Measurements from ENCODE around the gene SLC39A3.

SLC39A3 gene

GRCh38 chr19:2693492-2694160, 46.2 kb downstream of the SLC39A3 start:
- TF ChIP-seq CTCF (IDR thresholded peaks at IDR 0.05; ENCODE audit: low read depth, low read length, poor library complexity, severe bottlenecking) = no peak
- TF ChIP-seq EZH2phosphoT487 (IDR thresholded peaks at IDR 0.05; ENCODE audit: borderline replicate concordance, low read length) = no peak
- Histone ChIP-seq H3K4me1 (ENCODE audit: control insufficient read depth, low read length) (peaks cover 53% of the 10 kb centered on the region), H3K27ac (ENCODE audit: low read depth, low read length) (peak overlapping the region; percentile 99), H3K79me2 (ENCODE audit: control insufficient read depth, low read length) (peaks cover 98% of the 10 kb centered on the region), H4K20me1 (ENCODE audit: control insufficient read depth, insufficient read depth, low read depth, low read length) (no peaks in the 10 kb centered on the region), H3K36me3 (ENCODE audit: control insufficient read depth, low read length) (peaks cover 72% of the 10 kb centered on the region), H3K27me3 (ENCODE audit: control insufficient read depth, low read length) (no peaks in the 10 kb centered on the region), H3K9me3 (ENCODE audit: control insufficient read depth, insufficient read depth, low read length) (no peaks in the 10 kb centered on the region), H3K4me2 (ENCODE audit: low read length) (peak overlapping the region; percentile 83), H3K9me2 (replicated peaks; ENCODE audit: control insufficient read depth, low read length) (no peaks in the 10 kb centered on the region), H3F3A (ENCODE audit: control insufficient read depth, insufficient read depth) (peaks cover 5% of the 10 kb centered on the region), H3K4me3 (ENCODE audit: low read length) (no peak overlapping the region)

- Histone ChIP-seq H3K9me2 (replicated peaks; ENCODE audit: control insufficient read depth, low read length) (no peaks in the 10 kb centered on the region), H3K4me2 (ENCODE audit: low read length) (no peak overlapping the region), H3F3A (ENCODE audit: control insufficient read depth, insufficient read depth) (no peaks in the 10 kb centered on the region), H3K79me2 (ENCODE audit: control insufficient read depth, low read length) (peaks cover 98% of the 10 kb centered on the region), H4K20me1 (ENCODE audit: control insufficient read depth, insufficient read depth, low read depth, low read length) (no peaks in the 10 kb centered on the region), H3K27me3 (ENCODE audit: control insufficient read depth, low read length) (no peaks in the 10 kb centered on the region), H3K4me1 (ENCODE audit: control insufficient read depth, low read length) (peaks cover 40% of the 10 kb centered on the region), H3K27ac (ENCODE audit: low read depth, low read length) (no peak overlapping the region), H3K9me3 (ENCODE audit: control insufficient read depth, insufficient read depth, low read length) (no peaks in the 10 kb centered on the region), H3K4me3 (ENCODE audit: low read length) (no peak overlapping the region), H3K36me3 (ENCODE audit: control insufficient read depth, low read length) (peaks cover 64% of the 10 kb centered on the region)
- TF ChIP-seq EZH2phosphoT487 (IDR thresholded peaks at IDR 0.05; ENCODE audit: borderline replicate concordance, low read length) = no peak
- no peak for TF ChIP-seq CTCF (IDR thresholded peaks at IDR 0.05; ENCODE audit: low read depth, low read length, poor library complexity, severe bottlenecking)
Observed at GRCh38 chr19:2691951-2692350, 47.9 kb downstream of the SLC39A3 start.

GRCh38 chr19:2690856-2691255, 49.0 kb downstream of the SLC39A3 start:
- Histone ChIP-seq H3K4me2 (ENCODE audit: low read length) (no peak overlapping the region), H3K79me2 (ENCODE audit: control insufficient read depth, low read length) (peaks cover 96% of the 10 kb centered on the region), H3K4me1 (ENCODE audit: control insufficient read depth, low read length) (peaks cover 35% of the 10 kb centered on the region), H3K36me3 (ENCODE audit: control insufficient read depth, low read length) (peaks cover 59% of the 10 kb centered on the region), H3K9me3 (ENCODE audit: control insufficient read depth, insufficient read depth, low read length) (no peaks in the 10 kb centered on the region), H4K20me1 (ENCODE audit: control insufficient read depth, insufficient read depth, low read depth, low read length) (no peaks in the 10 kb centered on the region), H3K9me2 (replicated peaks; ENCODE audit: control insufficient read depth, low read length) (no peaks in the 10 kb centered on the region), H3K27me3 (ENCODE audit: control insufficient read depth, low read length) (no peaks in the 10 kb centered on the region), H3K4me3 (ENCODE audit: low read length) (no peak overlapping the region), H3K27ac (ENCODE audit: low read depth, low read length) (no peak overlapping the region), H3F3A (ENCODE audit: control insufficient read depth, insufficient read depth) (no peaks in the 10 kb centered on the region)
- no peak for TF ChIP-seq CTCF (IDR thresholded peaks at IDR 0.05; ENCODE audit: low read depth, low read length, poor library complexity, severe bottlenecking)
- no peak for TF ChIP-seq EZH2phosphoT487 (IDR thresholded peaks at IDR 0.05; ENCODE audit: borderline replicate concordance, low read length)

Measured in DOHH2 (cell line).